ENCODE measurements around the gene BATF.

BATF gene

DNA sequence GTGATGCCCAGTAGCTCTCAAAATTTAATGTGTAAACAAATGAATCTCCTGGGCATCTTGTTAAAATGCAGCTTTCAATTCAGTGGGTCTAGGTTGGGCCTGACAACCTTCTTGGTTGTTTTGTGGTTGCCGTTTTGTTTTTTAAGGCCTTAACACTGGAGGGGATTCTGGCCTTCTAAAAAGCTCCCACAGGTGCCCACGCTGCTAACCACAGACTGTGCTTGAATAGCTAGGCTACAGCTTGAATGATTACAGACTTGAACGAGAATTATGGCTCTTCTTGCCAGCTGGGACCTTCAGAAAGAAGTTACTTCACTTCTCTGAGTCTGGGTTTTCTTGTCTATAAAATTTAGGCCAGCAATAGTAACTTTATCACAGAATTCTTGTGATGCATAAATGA, 54.8 kb downstream of the BATF start:
- 79 to 89% methylated on average over 3 of the region's 3 CpGs for WGBS, 2 experiments (ENCODE audit: insufficient coverage in 2 of 2)
- no peak overlapping the region for H3K4me3 ChIP-seq (ENCODE audit: extremely low read depth, insufficient read depth, low read length, poor library complexity, severe bottlenecking)
- H3K27ac ChIP-seq (ENCODE audit: low read depth, low read length, severe bottlenecking), result no peak overlapping the region
- H3K36me3 ChIP-seq (ENCODE audit: control insufficient read depth, insufficient read depth, low read length), result no peaks in the 10 kb centered on the region
- H3K4me1 ChIP-seq (ENCODE audit: control insufficient read depth, insufficient read depth, low read length, poor library complexity, severe bottlenecking), result no peaks in the 10 kb centered on the region
- no peaks in the 10 kb centered on the region for H3K9me3 ChIP-seq (ENCODE audit: control insufficient read depth, low read length)

- Histone ChIP-seq H3K36me3 (ENCODE audit: control insufficient read depth, insufficient read depth, low read length) (no peaks in the 10 kb centered on the region), H3K27ac (ENCODE audit: low read depth, low read length, severe bottlenecking) (peak overlapping the region; percentile 76), H3K4me3 (ENCODE audit: extremely low read depth, insufficient read depth, low read length, poor library complexity, severe bottlenecking) (peak overlapping the region; percentile 54), H3K9me3 (ENCODE audit: control insufficient read depth, low read length) (no peaks in the 10 kb centered on the region), H3K4me1 (ENCODE audit: control insufficient read depth, insufficient read depth, low read length, poor library complexity, severe bottlenecking) (no peaks in the 10 kb centered on the region)
- WGBS, 2 experiments (ENCODE audit: insufficient coverage in 2 of 2), result 0 to 1% methylated on average over 8 to 15 of the region's 16 CpGs
Measured at GRCh38 chr14:75577729-75578101, 55.4 kb downstream of the BATF start.

DNA sequence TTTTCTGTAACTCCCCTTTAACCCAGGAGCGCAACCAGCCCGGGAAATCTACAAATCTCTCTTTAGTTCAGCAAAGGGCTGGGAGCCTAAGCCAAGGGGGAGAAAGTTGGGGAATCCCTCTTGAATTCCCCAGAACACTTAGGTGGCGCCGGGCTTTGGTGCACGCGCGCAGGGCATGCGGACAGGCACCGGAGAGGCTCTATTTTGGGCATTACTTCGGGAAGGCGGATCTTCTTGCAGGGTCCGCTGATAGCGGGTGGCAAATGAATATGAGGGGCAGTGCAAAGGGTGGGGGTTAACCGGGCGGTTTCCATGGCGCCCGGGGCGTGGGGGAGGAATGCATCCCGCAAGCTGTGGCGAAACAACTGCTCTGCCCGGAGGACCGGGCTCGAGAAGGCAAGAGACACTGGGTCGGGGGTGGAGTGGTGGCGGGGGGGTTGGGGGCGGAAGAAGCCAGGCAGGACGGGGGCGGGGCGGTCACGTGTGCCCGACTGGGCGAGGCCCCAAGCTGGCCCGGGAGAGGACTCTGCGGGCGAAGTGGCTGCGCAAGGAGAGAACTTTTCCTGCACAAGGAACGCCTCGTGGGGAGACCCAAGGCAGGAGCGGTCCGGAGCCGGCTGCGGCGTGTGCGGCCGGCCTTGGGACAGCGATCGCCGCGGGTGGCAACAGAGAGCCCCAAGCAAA, 56.0 kb downstream of the BATF start, which contains the start of gene FLVCR2:
TSS of gene FLVCR2 (plus strand) at position 519 of the 684 bp plus-strand sequence. CDS start 353 bp downstream, outside the sequence.
- H3K4me3 ChIP-seq (ENCODE audit: extremely low read depth, insufficient read depth, low read length, poor library complexity, severe bottlenecking), result peak within 1 kb of the TSS; percentile 54
- 0 to 1% methylated on average over 34 to 36 of the region's 49 CpGs for whole genome bisulfite sequencing, 2 experiments (ENCODE audit: insufficient coverage in 2 of 2)
- no peaks in the 10 kb centered on the region for H3K36me3 ChIP-seq (ENCODE audit: control insufficient read depth, insufficient read depth, low read length)
- H3K4me1 ChIP-seq (ENCODE audit: control insufficient read depth, insufficient read depth, low read length, poor library complexity, severe bottlenecking), result no peaks in the 10 kb centered on the region
- no peaks in the 10 kb centered on the region for H3K9me3 ChIP-seq (ENCODE audit: control insufficient read depth, low read length)
- peak within 1 kb of the TSS; percentile 76 for H3K27ac ChIP-seq (ENCODE audit: low read depth, low read length, severe bottlenecking)

- 70 to 73% methylated on average over 21 of the region's 21 CpGs for WGBS, 2 experiments (ENCODE audit: insufficient coverage in 2 of 2)
- Histone ChIP-seq H3K36me3 (ENCODE audit: control insufficient read depth, insufficient read depth, low read length) (no peaks in the 10 kb centered on the region), H3K9me3 (ENCODE audit: control insufficient read depth, low read length) (no peaks in the 10 kb centered on the region), H3K4me3 (ENCODE audit: extremely low read depth, insufficient read depth, low read length, poor library complexity, severe bottlenecking) (peak overlapping the region; percentile 54), H3K27ac (ENCODE audit: low read depth, low read length, severe bottlenecking) (peak overlapping the region; percentile 23), H3K4me1 (ENCODE audit: control insufficient read depth, insufficient read depth, low read length, poor library complexity, severe bottlenecking) (no peaks in the 10 kb centered on the region)
Measured at GRCh38 chr14:75578786-75579337, 56.6 kb downstream of the BATF start.

DNA sequence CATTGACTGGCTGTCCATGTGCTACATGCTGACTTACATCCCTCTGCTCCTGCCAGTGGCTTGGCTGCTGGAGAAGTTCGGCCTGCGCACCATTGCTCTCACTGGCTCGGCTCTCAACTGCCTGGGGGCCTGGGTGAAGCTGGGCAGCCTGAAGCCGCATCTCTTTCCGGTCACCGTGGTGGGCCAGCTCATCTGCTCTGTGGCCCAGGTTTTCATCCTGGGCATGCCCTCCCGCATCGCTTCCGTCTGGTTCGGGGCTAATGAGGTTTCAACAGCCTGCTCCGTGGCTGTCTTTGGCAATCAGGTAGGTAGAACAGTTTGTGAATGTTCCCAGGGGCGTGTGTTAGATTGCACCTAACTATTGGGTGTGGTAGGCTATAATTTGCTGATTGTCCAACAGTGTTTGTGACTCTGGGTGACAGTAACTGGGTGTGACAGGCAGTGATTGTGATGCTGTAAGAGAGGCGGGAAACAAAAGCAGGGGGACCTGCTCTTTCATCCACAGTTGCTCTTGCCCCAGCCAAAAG, 57.1 kb downstream of the BATF start:
- Histone ChIP-seq H3K9me3 (ENCODE audit: control insufficient read depth, low read length) (no peaks in the 10 kb centered on the region), H3K36me3 (ENCODE audit: control insufficient read depth, insufficient read depth, low read length) (no peaks in the 10 kb centered on the region), H3K4me3 (ENCODE audit: extremely low read depth, insufficient read depth, low read length, poor library complexity, severe bottlenecking) (no peak overlapping the region), H3K4me1 (ENCODE audit: control insufficient read depth, insufficient read depth, low read length, poor library complexity, severe bottlenecking) (no peaks in the 10 kb centered on the region), H3K27ac (ENCODE audit: low read depth, low read length, severe bottlenecking) (no peak overlapping the region)
- 96 to 100% methylated on average over 8 to 11 of the region's 13 CpGs for WGBS, 2 experiments (ENCODE audit: insufficient coverage in 2 of 2)

DNA sequence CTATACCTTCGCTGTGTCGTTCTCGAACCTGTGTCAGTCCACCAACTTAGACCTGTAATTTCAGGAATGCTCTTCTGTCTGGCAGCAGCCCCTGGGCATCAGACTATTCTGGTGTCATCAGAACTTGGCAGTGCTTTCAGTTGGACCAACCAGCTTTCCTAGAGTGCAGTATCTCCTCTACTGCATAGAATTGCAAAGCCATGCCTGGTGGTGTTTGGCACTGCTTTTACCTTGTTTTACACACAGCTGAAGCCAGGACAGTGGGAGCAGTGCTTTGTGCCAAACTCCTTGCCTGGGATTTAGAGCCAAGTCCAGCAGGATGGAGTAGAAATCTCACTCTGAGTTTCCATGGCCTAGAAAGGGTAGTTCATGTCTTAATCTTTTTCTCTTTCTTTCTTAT, 57.6 kb downstream of the BATF start:
- H3K36me3 ChIP-seq (ENCODE audit: control insufficient read depth, insufficient read depth, low read length), result no peaks in the 10 kb centered on the region
- WGBS, 2 experiments (ENCODE audit: insufficient coverage in 2 of 2), result 95 to 100% methylated on average over 3 of the region's 3 CpGs
- H3K4me3 ChIP-seq (ENCODE audit: extremely low read depth, insufficient read depth, low read length, poor library complexity, severe bottlenecking), result no peak overlapping the region
- H3K9me3 ChIP-seq (ENCODE audit: control insufficient read depth, low read length), result no peaks in the 10 kb centered on the region
- H3K4me1 ChIP-seq (ENCODE audit: control insufficient read depth, insufficient read depth, low read length, poor library complexity, severe bottlenecking), result no peaks in the 10 kb centered on the region
- H3K27ac ChIP-seq (ENCODE audit: low read depth, low read length, severe bottlenecking), result no peak overlapping the region

DNA sequence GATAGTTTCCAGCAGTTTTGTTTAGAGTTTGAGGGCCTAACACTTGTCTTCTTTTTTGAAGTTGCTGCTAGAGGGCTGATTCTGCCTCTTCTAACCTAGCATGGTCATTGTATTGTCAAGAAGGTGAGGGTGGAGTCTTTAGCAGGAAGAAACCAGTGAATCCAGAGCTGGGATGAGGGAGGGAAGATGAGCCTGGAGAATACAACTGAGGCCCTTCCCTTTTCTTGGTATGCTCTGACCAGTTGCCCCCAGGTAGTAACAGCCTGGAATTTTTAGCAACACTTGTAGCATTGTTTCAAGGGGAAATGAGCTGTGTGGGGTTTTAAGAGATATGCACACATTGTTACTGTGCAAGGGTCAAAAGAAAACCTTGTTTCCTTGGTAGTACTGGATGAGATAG, 65.1 kb downstream of the BATF start:
- peaks cover 10% of the 10 kb centered on the region for H3K9me3 ChIP-seq (ENCODE audit: control insufficient read depth, low read length)
- no peak overlapping the region for H3K27ac ChIP-seq (ENCODE audit: low read depth, low read length, severe bottlenecking)
- H3K4me3 ChIP-seq (ENCODE audit: extremely low read depth, insufficient read depth, low read length, poor library complexity, severe bottlenecking), result no peak overlapping the region
- no peaks in the 10 kb centered on the region for H3K4me1 ChIP-seq (ENCODE audit: control insufficient read depth, insufficient read depth, low read length, poor library complexity, severe bottlenecking)
- no peaks in the 10 kb centered on the region for H3K36me3 ChIP-seq (ENCODE audit: control insufficient read depth, insufficient read depth, low read length)

DNA sequence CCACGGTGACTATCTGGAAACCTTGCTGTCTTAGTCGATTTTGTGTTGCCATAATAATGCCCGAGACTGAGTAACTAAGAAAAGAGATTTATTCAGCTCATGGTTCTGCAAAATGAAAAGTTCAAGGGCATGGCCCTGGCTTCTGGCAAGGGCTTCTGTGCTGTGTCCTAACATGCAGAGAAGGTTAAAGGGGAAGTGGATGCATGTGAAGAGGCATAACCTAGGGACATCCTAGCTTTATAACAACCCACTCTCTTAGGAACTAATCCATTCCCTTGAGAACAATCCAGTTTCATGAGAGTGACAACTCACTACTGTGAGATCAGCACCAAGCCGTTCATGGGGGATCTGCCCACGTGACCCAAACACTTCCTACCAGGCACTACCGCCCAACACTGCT, 67.7 kb downstream of the BATF start:
- 89 to 94% methylated on average over 6 of the region's 6 CpGs for WGBS, 2 experiments (ENCODE audit: insufficient coverage in 2 of 2)
- Histone ChIP-seq H3K27ac (ENCODE audit: low read depth, low read length, severe bottlenecking) (no peak overlapping the region), H3K9me3 (ENCODE audit: control insufficient read depth, low read length) (peaks cover 16% of the 10 kb centered on the region), H3K4me3 (ENCODE audit: extremely low read depth, insufficient read depth, low read length, poor library complexity, severe bottlenecking) (no peak overlapping the region), H3K4me1 (ENCODE audit: control insufficient read depth, insufficient read depth, low read length, poor library complexity, severe bottlenecking) (no peaks in the 10 kb centered on the region), H3K36me3 (ENCODE audit: control insufficient read depth, insufficient read depth, low read length) (no peaks in the 10 kb centered on the region)

DNA sequence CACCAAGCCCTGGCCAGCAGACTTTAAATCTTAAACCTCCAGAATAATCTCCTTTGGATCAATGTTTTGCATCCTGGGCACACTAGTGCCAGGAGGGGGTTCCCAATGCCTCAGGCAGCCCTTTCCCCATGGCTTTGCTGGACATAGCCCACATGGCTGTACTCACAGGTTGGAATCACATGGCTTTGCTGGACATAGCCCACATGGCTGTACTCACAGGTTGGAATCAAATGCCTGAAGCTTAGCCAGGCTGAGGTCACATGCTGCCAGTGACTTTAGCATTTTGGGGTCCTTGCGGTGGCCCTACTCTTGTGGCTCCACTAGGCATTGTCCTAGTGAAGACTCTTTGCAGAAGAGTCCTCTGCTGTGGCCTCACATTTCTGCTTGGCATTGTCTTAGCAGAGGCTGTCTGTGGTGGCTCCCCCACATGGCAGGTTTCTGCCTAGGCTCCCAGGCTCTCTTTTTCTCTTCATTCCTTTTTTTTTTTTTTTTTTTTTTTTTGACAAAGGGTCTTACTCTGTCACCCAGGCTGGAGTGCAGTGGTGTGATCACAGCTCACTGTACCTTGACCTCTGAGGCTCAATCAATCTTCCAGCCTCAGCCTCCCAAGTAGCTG, 69.2 kb downstream of the BATF start:
- Histone ChIP-seq H3K27ac (ENCODE audit: low read depth, low read length, severe bottlenecking) (no peak overlapping the region), H3K4me1 (ENCODE audit: control insufficient read depth, insufficient read depth, low read length, poor library complexity, severe bottlenecking) (no peaks in the 10 kb centered on the region), H3K36me3 (ENCODE audit: control insufficient read depth, insufficient read depth, low read length) (no peaks in the 10 kb centered on the region), H3K9me3 (ENCODE audit: control insufficient read depth, low read length) (peaks cover 16% of the 10 kb centered on the region), H3K4me3 (ENCODE audit: extremely low read depth, insufficient read depth, low read length, poor library complexity, severe bottlenecking) (no peak overlapping the region)
- 100% methylated on average over 1 of the region's 1 CpG for WGBS, 2 experiments (ENCODE audit: insufficient coverage in 2 of 2)

- Histone ChIP-seq H3K27ac (ENCODE audit: low read depth, low read length, severe bottlenecking) (no peak overlapping the region), H3K4me1 (ENCODE audit: control insufficient read depth, insufficient read depth, low read length, poor library complexity, severe bottlenecking) (no peaks in the 10 kb centered on the region), H3K4me3 (ENCODE audit: extremely low read depth, insufficient read depth, low read length, poor library complexity, severe bottlenecking) (no peak overlapping the region), H3K9me3 (ENCODE audit: control insufficient read depth, low read length) (peaks cover 16% of the 10 kb centered on the region), H3K36me3 (ENCODE audit: control insufficient read depth, insufficient read depth, low read length) (no peaks in the 10 kb centered on the region)
Measured at GRCh38 chr14:75591987-75592575, 69.8 kb downstream of the BATF start.

DNA sequence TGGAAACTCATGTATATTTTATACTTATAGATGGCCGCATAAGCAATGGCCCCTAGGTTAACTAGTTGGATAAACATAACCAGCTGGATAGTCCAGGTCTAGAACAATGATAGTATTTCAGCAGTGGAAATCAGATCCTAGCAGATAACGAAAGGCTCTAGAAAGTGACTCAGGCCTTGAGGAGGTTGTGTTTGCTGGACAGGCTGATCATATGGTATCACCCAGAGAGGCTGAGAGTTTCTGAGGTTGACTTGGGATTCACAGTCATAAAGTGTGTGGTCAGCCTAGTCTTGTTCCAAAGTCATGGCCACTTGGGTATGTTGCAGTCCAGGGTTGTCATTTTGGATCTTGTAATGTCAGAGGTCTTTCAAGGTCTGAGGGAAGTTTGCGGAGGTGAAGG, 73.0 kb downstream of the BATF start:
- H3K4me3 ChIP-seq (ENCODE audit: extremely low read depth, insufficient read depth, low read length, poor library complexity, severe bottlenecking), result no peak overlapping the region
- no peaks in the 10 kb centered on the region for H3K36me3 ChIP-seq (ENCODE audit: control insufficient read depth, insufficient read depth, low read length)
- WGBS, 2 experiments (ENCODE audit: insufficient coverage in 2 of 2), result 81 to 100% methylated on average over 1 to 2 of the region's 3 CpGs
- no peak overlapping the region for H3K27ac ChIP-seq (ENCODE audit: low read depth, low read length, severe bottlenecking)
- no peaks in the 10 kb centered on the region for H3K4me1 ChIP-seq (ENCODE audit: control insufficient read depth, insufficient read depth, low read length, poor library complexity, severe bottlenecking)
- H3K9me3 ChIP-seq (ENCODE audit: control insufficient read depth, low read length), result peaks cover 16% of the 10 kb centered on the region

Measured in mesodermal cell (in vitro differentiated cells).